Measurements from ENCODE around the gene KCTD4. TPM values are rescaled to one million over a fixed set of nuclear protein-coding genes. Genes with fewer than 3 reads are reported as not detected.
A peak's percentile ranks its signal among the peaks of the same experiment; 100 is the strongest.
"Not testable (repeated sequence)": the region's sequence is repeated elsewhere in the genome, so short reads cannot be mapped to it uniquely, and the experiment has no call there.

KCTD4 gene
- total and polyA plus RNA-seq, 5 experiments from 2014 or later, result 0.16 TPM; not detected in 4

GRCh38 chr13:45189077-45189476, 11.8 kb downstream of the KCTD4 start:
- H3K4me3 Mint-ChIP-seq, H3K9me3 Mint-ChIP-seq, POLR2A ChIA-PET, ATAC-seq, H3K27me3 Mint-ChIP-seq, DNase-seq, H3K27ac Mint-ChIP-seq: not testable (repeated sequence)
- H3K36me3 Mint-ChIP-seq, result peaks cover 0 to 28% (median 19%) of the 10 kb centered on the region in 3 donors
- H3K4me1 Mint-ChIP-seq, result peaks cover 0 to 10% (median 7%) of the 10 kb centered on the region in 4 donors

- no peak for ATAC-seq
- POLR2A ChIA-PET, result interaction anchor here (0.6 kb wide), 1 partner anchor 81 kb away, joined by 3 read pairs; no protein-coding TSS in a partner anchor
- Mint-ChIP-seq H3K4me3 (no peak overlapping the region), H3K27ac (no peak overlapping the region), H3K36me3 (peaks cover 0 to 52% (median 27%) of the 10 kb centered on the region in 3 donors), H3K9me3 (peaks cover 0 to 2% (median 0%) of the 10 kb centered on the region in 9 donors), H3K4me1 (peaks cover 3 to 21% (median 10%) of the 10 kb centered on the region in 4 donors), H3K27me3 (no peaks in the 10 kb centered on the region)
- no peak for DNase-seq
These were observed 15.6 kb downstream of the KCTD4 start for GRCh38 chr13:45185286-45185685.

- Mint-ChIP-seq H3K27me3 (no peaks in the 10 kb centered on the region), H3K4me3 (no peak overlapping the region), H3K9me3 (peaks cover 0 to 2% (median 0%) of the 10 kb centered on the region in 9 donors), H3K36me3 (peaks cover 0 to 52% (median 27%) of the 10 kb centered on the region in 3 donors), H3K27ac (peak overlapping the region in 2 of 10 donors; percentile 34 to 51), H3K4me1 (peaks cover 3 to 24% (median 10%) of the 10 kb centered on the region in 4 donors)
- POLR2A ChIA-PET, result interaction anchor here (0.6 kb wide), 1 partner anchor 81 kb away, joined by 3 read pairs; no protein-coding TSS in a partner anchor
- DNase-seq (no peak), ATAC-seq (no peak)
These were observed 16.2 kb downstream of the KCTD4 start for GRCh38 chr13:45184693-45185092.

- Mint-ChIP-seq H3K9me3 (no peaks in the 10 kb centered on the region), H3K36me3 (peaks cover 0 to 52% (median 13%) of the 10 kb centered on the region in 3 donors), H3K27ac (peak overlapping the region in 2 of 10 donors; percentile 48 to 79), H3K27me3 (no peaks in the 10 kb centered on the region), H3K4me3 (no peak overlapping the region), H3K4me1 (peaks cover 17 to 45% (median 34%) of the 10 kb centered on the region in 4 donors)
- POLR2A ChIA-PET, result no interaction called here
- DNase-seq (no peak), ATAC-seq (no peak)
These were observed 19.9 kb downstream of the KCTD4 start for GRCh38 chr13:45180713-45181601.

GRCh38 chr13:45180303-45180702, 20.5 kb downstream of the KCTD4 start:
- Mint-ChIP-seq H3K36me3 (peaks cover 0 to 56% (median 19%) of the 10 kb centered on the region in 3 donors), H3K27ac (no peak overlapping the region)
- POLR2A ChIA-PET, result no interaction called here

GRCh38 chr13:45179428-45179827, 21.4 kb downstream of the KCTD4 start:
- H3K27ac Mint-ChIP-seq, result no peak overlapping the region
- POLR2A ChIA-PET, result no interaction called here
- DNase-seq, result no peak
- H3K9me3 Mint-ChIP-seq, result no peaks in the 10 kb centered on the region
- peaks cover 21 to 38% (median 30%) of the 10 kb centered on the region in 4 donors for H3K4me1 Mint-ChIP-seq
- no peak overlapping the region for H3K4me3 Mint-ChIP-seq
- ATAC-seq, result no peak
- peaks cover 0 to 58% (median 23%) of the 10 kb centered on the region in 3 donors for H3K36me3 Mint-ChIP-seq
- H3K27me3 Mint-ChIP-seq, result no peaks in the 10 kb centered on the region

More at GRCh38 chr13:45180303-45180702, 20.5 kb downstream of the KCTD4 start:
- peaks cover 19 to 45% (median 34%) of the 10 kb centered on the region in 4 donors for H3K4me1 Mint-ChIP-seq
- H3K27me3 Mint-ChIP-seq, result no peaks in the 10 kb centered on the region
- no peak overlapping the region for H3K4me3 Mint-ChIP-seq
- no peaks in the 10 kb centered on the region for H3K9me3 Mint-ChIP-seq
- DNase-seq (no peak), ATAC-seq (no peak)

- Mint-ChIP-seq H3K4me3 (peak overlapping the region in 1 of 10 donors; percentile 19), H3K4me1 (peaks cover 21 to 30% (median 26%) of the 10 kb centered on the region in 4 donors), H3K27ac (peak overlapping the region in 2 of 10 donors; percentile 17 to 39), H3K27me3 (no peaks in the 10 kb centered on the region), H3K9me3 (no peaks in the 10 kb centered on the region), H3K36me3 (peaks cover 0 to 54% (median 26%) of the 10 kb centered on the region in 3 donors)
- no peak for DNase-seq
- POLR2A ChIA-PET, result no interaction called here
- no peak for ATAC-seq
These were observed 22.3 kb downstream of the KCTD4 start for GRCh38 chr13:45178349-45179162.

- H3K4me3 Mint-ChIP-seq, result no peak overlapping the region
- DNase-seq, result no peak
- no peak overlapping the region for H3K27ac Mint-ChIP-seq
- POLR2A ChIA-PET, result interaction anchor here (0.6 kb wide), 1 partner anchor 63 kb away, joined by 5 read pairs; no protein-coding TSS in a partner anchor
- no peaks in the 10 kb centered on the region for H3K9me3 Mint-ChIP-seq
- no peak for ATAC-seq
- no peaks in the 10 kb centered on the region for H3K27me3 Mint-ChIP-seq
- H3K36me3 Mint-ChIP-seq, result peaks cover 9 to 61% (median 33%) of the 10 kb centered on the region in 3 donors
- H3K4me1 Mint-ChIP-seq, result peaks cover 23 to 41% (median 30%) of the 10 kb centered on the region in 4 donors
These were observed 26.4 kb downstream of the KCTD4 start for GRCh38 chr13:45174478-45174877.

- Mint-ChIP-seq H3K36me3 (peaks cover 9 to 71% (median 26%) of the 10 kb centered on the region in 3 donors), H3K4me3 (no peak overlapping the region), H3K4me1 (peaks cover 3 to 14% (median 10%) of the 10 kb centered on the region in 4 donors), H3K27ac (peak overlapping the region in 1 of 10 donors; percentile 43), H3K9me3 (no peaks in the 10 kb centered on the region), H3K27me3 (no peaks in the 10 kb centered on the region)
- POLR2A ChIA-PET, result no interaction called here
- DNase-seq (no peak), ATAC-seq (no peak)
These were observed 32.3 kb downstream of the KCTD4 start for GRCh38 chr13:45168555-45168930.

GRCh38 chr13:45167611-45168554, 33.0 kb downstream of the KCTD4 start:
- Mint-ChIP-seq H3K4me1 (peaks cover 3 to 10% (median 9%) of the 10 kb centered on the region in 4 donors), H3K9me3 (no peaks in the 10 kb centered on the region), H3K36me3 (peaks cover 8 to 65% (median 22%) of the 10 kb centered on the region in 3 donors), H3K27ac (peak overlapping the region in 1 of 10 donors; percentile 43), H3K4me3 (no peak overlapping the region), H3K27me3 (no peaks in the 10 kb centered on the region)
- DNase-seq (no peak), ATAC-seq (no peak)
- POLR2A ChIA-PET, result no interaction called here

GRCh38 chr13:45166858-45167257, 34.0 kb downstream of the KCTD4 start:
- no peaks in the 10 kb centered on the region for H3K27me3 Mint-ChIP-seq
- peaks cover 5 to 61% (median 20%) of the 10 kb centered on the region in 3 donors for H3K36me3 Mint-ChIP-seq
- H3K4me3 Mint-ChIP-seq, result no peak overlapping the region
- DNase-seq (no peak), ATAC-seq (no peak)
- H3K4me1 Mint-ChIP-seq, result peaks cover 3 to 6% (median 6%) of the 10 kb centered on the region in 4 donors
- no peak overlapping the region for H3K27ac Mint-ChIP-seq
- POLR2A ChIA-PET, result no interaction called here
- no peaks in the 10 kb centered on the region for H3K9me3 Mint-ChIP-seq
